GM19397 (cell line): ENCODE data around the gene CORO1C.
"Not testable (repeated sequence)": the region's sequence is repeated elsewhere in the genome, so short reads cannot be mapped to it uniquely, and the experiment has no call there.

ENCODE experiments used
- ATAC-seq: cut with Tn5 transposase; IDR thresholded peaks from one replicate; pipeline ENCODE4 v1.9.1; 2021; ENCODE audit warnings: mild to moderate bottlenecking, moderate library complexity; ENCODE audit not compliant: unreplicated experiment

The CORO1C gene

GRCh38 chr12:108679106-108679681 lies 52.1 kb downstream of the CORO1C start:
- ATAC-seq = no peak

GRCh38 chr12:108678104-108678730 lies 53.1 kb downstream of the CORO1C start:
- no peak for ATAC-seq

GRCh38 chr12:108677381-108677780 lies 53.9 kb downstream of the CORO1C start:
- no peak for ATAC-seq

GRCh38 chr12:108676707-108677106 lies 54.6 kb downstream of the CORO1C start:
- ATAC-seq = no peak

GRCh38 chr12:108675792-108676191 lies 55.5 kb downstream of the CORO1C start:
- ATAC-seq = no peak

GRCh38 chr12:108672054-108672453 lies 59.3 kb downstream of the CORO1C start:
- ATAC-seq = no peak

GRCh38 chr12:108671110-108671509 lies 60.2 kb downstream of the CORO1C start:
- ATAC-seq = no peak

- ATAC-seq = no peak
These were observed 61.2 kb downstream of the CORO1C start for GRCh38 chr12:108670066-108670631.

GRCh38 chr12:108668542-108668941 lies 62.8 kb downstream of the CORO1C start:
- no peak for ATAC-seq

GRCh38 chr12:108668063-108668462 lies 63.3 kb downstream of the CORO1C start:
- no peak for ATAC-seq

GRCh38 chr12:108667349-108667748 lies 64.0 kb downstream of the CORO1C start:
- ATAC-seq = no peak

GRCh38 chr12:108666401-108666881 lies 64.9 kb downstream of the CORO1C start:
- no peak for ATAC-seq

- ATAC-seq = no peak
These were observed 65.6 kb downstream of the CORO1C start for GRCh38 chr12:108665608-108666202.

GRCh38 chr12:108664338-108665258 lies 66.7 kb downstream of the CORO1C start:
- peak; percentile 66 for ATAC-seq

GRCh38 chr12:108663324-108664015 lies 67.8 kb downstream of the CORO1C start:
- no peak for ATAC-seq

GRCh38 chr12:108658115-108658514 lies 73.2 kb downstream of the CORO1C start:
- ATAC-seq = not testable (repeated sequence)

- ATAC-seq = no peak
These were observed 74.1 kb downstream of the CORO1C start for GRCh38 chr12:108657130-108657745.

- ATAC-seq = not testable (repeated sequence)
These were observed 75.1 kb downstream of the CORO1C start for GRCh38 chr12:108656247-108656646.

- not testable (repeated sequence) for ATAC-seq
These were observed 75.5 kb downstream of the CORO1C start for GRCh38 chr12:108655812-108656175.

- ATAC-seq = not testable (repeated sequence)
These were observed 76.7 kb downstream of the CORO1C start for GRCh38 chr12:108654622-108655021.
